Stimulated activated CD8-positive, alpha-beta memory T cell treated with anti-CD3 and anti-CD28 coated beads, Interleukin-12 subunit alpha, Interleukin-12 subunit beta, amount 100 ng/mL, for 1 hour (primary cell): Measurements from ENCODE around the gene PTPN14.
A peak's percentile ranks its signal among the peaks of the same experiment; 100 is the strongest.

Source experiments
- DNase-seq: peaks from one replicate; pipeline ENCODE4 v3.0.0-alpha.2; 2020; ENCODE audit warnings: low read depth

PTPN14 gene

GRCh38 chr1:214363386-214363785 is 188.0 kb downstream of the PTPN14 start:
- no peak for DNase-seq

GRCh38 chr1:214362188-214362882 is 189.1 kb downstream of the PTPN14 start:
- no peak for DNase-seq

GRCh38 chr1:214361636-214362035 is 189.8 kb downstream of the PTPN14 start:
- DNase-seq = no peak

GRCh38 chr1:214360525-214361164 is 190.8 kb downstream of the PTPN14 start:
- no peak for DNase-seq

GRCh38 chr1:214360116-214360515 is 191.3 kb downstream of the PTPN14 start:
- DNase-seq = no peak

DNA sequence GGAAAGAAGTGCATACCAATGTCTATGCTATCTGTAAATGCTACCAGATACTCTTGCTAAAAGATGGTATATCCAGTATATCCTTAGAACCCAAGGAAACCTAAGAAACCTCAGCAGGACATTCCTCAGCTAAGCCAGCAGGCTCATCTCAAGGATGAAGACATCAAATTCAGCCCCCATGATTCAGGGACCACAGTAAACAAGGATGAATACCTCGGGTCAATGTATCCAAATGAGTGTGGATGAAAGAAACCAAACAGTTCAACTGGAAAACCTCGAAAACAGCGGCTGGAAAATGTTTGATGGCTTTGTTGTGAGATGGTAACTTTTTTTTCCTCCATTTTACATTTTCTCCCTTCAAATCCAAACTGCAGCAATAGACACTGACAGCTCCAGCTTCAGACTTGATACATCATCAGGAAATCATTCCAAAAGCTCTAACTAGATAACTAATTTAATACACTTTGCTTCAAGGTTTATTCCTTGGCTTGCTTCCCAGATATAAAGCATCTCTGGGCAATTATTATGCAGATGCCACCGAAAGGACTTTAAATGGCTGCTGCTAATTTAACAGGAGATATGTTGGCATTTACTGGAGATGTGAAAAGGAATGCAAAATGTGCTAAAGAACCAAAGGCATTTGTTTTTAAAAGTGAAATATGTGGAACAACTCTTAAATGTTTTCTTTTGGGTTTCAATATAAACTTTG is 196.8 kb downstream of the PTPN14 start:
- DNase-seq = no peak

GRCh38 chr1:214352838-214353237 is 198.6 kb downstream of the PTPN14 start:
- DNase-seq = no peak

- DNase-seq = no peak
These were observed 199.7 kb downstream of the PTPN14 start for GRCh38 chr1:214351551-214352277.

DNA sequence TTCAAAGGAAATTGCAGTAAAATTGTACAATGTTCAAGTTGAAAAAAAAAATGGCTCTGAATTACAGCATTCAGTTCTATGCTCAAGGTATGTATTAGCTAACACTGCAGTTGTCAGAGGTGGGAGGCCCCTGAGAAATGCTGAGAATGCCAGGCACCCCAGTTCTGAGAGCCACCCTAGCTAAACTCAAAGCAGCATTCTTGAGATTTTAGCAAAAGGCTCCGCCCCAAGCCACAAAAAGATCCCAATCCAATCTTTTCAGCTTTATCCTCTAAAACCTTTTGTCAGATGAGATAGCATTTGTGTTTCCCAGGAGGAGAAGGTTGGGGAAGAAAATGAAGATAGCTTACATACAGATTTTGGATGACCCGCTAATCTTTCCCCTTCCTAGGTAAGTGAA is 201.6 kb downstream of the PTPN14 start:
- no peak for DNase-seq

DNA sequence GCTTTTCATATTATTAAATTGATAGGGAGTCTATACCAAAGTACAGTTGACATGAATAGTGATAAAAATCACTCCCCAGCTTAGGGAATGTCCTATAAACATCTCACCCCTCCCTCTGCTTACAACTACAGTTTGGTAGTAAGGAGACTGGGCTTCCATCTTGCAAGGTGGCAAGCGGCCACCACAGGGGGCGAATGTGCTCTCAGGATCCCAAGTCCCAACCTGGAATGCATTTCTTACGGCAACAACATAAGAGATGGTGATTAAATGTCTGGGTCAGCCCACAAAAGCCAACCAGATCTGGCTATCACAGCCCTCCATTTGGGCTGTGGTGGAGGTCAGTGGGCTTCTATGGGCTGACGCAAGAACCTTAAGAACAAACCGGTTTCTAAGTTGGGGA is 202.4 kb downstream of the PTPN14 start:
- no peak for DNase-seq

DNA sequence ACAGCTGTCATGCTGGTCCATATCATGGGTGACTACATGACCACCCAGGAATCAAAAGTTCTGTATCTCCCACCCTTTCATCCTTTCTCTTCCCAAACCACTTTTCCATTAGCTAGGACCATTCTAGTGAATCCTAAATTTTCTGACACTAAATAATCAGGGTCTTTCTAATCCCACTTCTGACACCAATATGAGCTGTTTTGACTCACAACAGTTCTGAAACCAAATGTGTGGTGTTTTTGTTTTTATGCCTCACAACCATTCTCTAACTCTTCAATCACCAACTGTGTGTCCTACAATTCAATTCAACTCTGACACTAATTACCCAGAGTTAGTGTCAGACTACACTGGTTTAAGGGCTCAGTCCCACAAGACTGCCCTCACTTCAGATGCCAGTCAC is 206.5 kb downstream of the PTPN14 start:
- no peak for DNase-seq

GRCh38 chr1:214342525-214342924 is 208.9 kb downstream of the PTPN14 start:
- DNase-seq = no peak

DNA sequence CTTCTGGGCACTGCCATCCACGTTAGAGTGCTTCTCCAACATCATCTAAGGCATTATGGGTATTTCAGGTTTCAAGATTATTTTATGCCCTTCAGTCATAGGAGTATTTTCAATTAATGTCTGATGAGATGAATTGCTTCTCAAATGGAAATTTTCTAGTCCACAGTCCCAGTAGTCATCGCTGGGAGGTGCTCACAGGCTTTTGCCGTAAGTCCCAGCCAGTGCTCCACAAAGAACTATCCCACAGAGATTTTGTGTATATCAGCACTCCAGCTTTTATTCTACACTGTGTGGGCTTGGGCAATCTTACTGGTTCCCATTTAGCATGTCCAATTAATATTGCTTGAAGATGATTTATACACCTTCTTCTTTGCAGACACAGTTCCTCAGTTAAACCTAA is 209.5 kb downstream of the PTPN14 start:
- no peak for DNase-seq

DNA sequence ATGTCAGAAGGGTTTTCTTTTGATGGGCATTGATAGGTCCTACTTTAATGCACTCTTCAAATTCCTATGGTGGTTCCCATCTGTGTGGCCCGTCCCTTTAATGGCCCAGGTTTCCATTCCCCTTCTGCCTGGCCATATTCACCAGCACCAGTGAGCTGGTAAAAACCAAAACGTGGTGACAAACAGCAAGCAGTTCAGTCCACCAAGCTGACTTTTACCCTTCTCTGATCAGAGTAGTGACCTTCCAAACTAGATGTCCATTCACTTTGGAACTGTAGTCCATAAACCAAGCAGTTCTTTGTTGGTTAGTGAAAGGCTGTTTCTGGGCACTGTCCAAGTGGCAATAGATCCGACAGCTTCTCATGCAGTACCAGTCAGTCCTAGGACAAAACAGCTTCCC is 209.9 kb downstream of the PTPN14 start:
- no peak for DNase-seq

DNA sequence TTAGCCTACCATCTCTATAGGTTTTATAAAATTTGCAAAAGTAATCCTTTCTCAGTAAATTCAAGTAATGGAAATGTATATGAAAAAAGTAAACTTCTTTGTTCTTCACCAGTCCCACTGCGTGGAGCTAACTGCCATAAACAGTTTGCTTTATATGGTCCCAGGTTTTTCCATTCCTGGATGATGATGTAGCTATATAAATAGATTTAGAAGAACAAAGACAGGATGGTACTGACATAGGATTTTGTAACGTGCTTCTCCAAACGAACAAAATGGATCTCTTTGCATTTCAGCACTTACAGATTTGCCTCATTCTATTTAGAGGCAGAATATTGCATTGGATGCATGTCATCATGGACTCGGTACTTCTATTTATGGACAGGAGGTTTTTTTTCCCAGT is 213.2 kb downstream of the PTPN14 start:
- no peak for DNase-seq

DNA sequence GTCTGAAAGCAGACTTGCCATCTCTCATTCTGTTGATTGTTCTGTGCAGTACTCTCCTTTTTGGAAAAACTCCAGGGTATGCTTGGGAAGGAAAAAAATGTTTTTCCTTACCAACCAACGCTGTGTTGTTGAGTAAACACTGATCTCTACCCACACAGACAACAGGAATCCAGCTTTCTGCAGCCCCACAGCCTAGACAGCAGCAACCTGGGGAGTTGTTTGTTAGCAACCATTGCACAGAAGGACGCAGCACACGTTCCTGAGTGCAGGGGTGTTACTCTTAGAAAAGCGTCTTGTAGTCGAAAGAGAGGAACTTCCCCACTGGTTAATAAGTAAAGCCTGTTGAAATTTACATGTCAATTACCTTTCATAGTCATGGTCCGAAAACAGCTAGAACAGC is 213.9 kb downstream of the PTPN14 start:
- DNase-seq = no peak

- DNase-seq = no peak
These were observed 214.4 kb downstream of the PTPN14 start for GRCh38 chr1:214337015-214337414.

GRCh38 chr1:214335567-214335966 is 215.8 kb downstream of the PTPN14 start:
- DNase-seq = no peak

DNA sequence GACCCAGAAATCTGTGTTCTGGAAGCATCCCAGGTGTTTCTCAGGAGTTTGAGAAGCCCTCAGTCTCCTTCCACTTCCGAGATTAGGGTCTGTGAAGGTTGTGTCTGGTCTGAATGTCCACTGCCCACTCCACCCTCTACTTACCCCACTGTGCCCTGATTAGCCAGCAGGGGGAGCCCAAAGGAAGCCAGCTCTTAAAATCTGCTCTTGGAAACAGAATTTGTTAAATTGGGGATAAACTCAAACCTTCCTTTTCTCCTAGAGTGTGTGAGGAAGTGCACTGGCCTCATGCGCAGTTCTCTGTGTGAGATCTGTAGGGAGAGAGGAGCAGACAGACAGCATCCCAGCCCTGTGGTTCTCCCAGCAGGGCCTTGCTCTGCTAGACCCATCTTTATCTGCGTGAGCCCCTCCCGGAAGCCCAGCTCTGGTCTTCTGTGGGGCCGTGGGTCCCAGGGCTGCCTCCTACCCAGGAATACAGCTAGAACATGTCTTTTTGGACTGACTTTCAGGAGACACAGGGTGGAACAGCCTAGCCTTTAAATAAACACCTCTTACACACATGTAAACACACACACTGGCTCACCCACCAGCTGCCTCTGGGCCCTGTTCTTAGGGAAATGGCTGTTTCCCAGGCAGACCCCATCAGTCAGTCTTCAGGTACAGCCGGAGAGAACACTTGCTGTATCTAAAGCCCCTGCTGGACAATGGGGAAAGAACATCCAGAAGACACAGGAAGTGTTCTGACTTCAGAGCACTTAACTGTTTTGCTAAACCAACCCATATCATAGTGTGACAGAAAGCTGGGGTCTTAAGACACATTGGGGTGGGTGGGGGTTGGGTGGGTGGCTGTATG is 218.2 kb downstream of the PTPN14 start:
- peak; percentile 21 for DNase-seq

- DNase-seq = peak; percentile 15
These were observed 219.5 kb downstream of the PTPN14 start for GRCh38 chr1:214331827-214332423.

DNA sequence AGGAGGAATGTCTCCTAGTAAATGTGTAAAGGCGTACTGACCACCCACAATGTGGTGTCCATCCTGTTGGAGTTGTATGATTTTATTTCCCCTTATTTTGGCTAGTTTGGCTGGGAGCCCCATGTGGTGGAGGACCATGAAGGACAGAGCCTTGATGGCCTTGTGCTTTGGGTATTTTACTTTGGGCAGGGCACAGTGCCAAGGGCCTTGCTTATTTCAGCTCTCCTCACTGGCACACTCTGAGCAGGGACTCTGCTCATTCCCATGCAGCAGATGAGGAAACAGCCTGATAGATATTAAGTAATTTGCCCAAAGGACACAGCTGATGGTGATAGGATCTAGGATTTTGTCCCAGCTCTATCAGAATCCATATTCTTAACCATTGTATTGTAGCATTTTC is 220.2 kb downstream of the PTPN14 start:
- DNase-seq = no peak
